Stomach (tissue), 9 donors: Measurements from ENCODE around the gene EFCAB9. TPM values are rescaled to one million over a fixed set of nuclear protein-coding genes. Genes with fewer than 3 reads are reported as not detected.

Experiments
- DNase-seq, 2 donors: peaks; one replicate each; pipeline versions ENCODE4 v3.0.0 to v3.0.0-alpha.2; 2013 to 2019
- H3K27ac ChIP-seq, 5 donors: fragments of 200-600 bp in 4 of 5; sonication (generic) in 4 of 5; one replicate each; pipeline ENCODE4 v1.5.1; 2013 to 2019; ENCODE audit warnings: mild to moderate bottlenecking in 1 of 5, moderate library complexity in 1 of 5
- H3K27me3 ChIP-seq, 3 donors: fragments of 200-600 bp; sonication (generic); one replicate each; pipeline ENCODE4 v1.5.1; 2017 to 2019; ENCODE audit warnings: mixed run types in 1 of 3
- H3K36me3 ChIP-seq, 4 donors: fragments of 200-600 bp; sonication (generic); 1 replicate in 3 of 4; 2 replicates in 1 of 4; pipeline ENCODE4 v1.5.1; 2016 to 2019
- H3K4me1 ChIP-seq, 4 donors: fragments of 200-600 bp; sonication (generic); one replicate each; pipeline ENCODE4 v1.5.1; 2016 to 2019
- H3K4me3 ChIP-seq, 4 donors: fragments of 200-600 bp; sonication (generic) in 3 of 4; one replicate each; pipeline ENCODE4 v1.5.1; 2016 to 2019; ENCODE audit warnings: mild to moderate bottlenecking in 1 of 4
- H3K9me3 ChIP-seq, 4 donors: fragments of 200-600 bp; sonication (generic); one replicate each; pipeline ENCODE4 v1.5.1; 2016 to 2019
- CTCF ChIP-seq, 7 experiments: fragments of 450-650 bp in 4 of 7; fragments of 200-600 bp in 3 of 7; sonication (generic) in 3 of 7; IDR thresholded peaks; one replicate each; pipeline ENCODE4 v1.5.1; 2016 to 2019; ENCODE audit warnings: antibody characterized with exemption in 7 of 7, control low read depth in 2 of 7, mild to moderate bottlenecking in 1 of 7
- EP300 ChIP-seq: sonication (generic); formaldehyde crosslinking; IDR thresholded peaks from one replicate; pipeline ENCODE4 v1.6.1; 2017; ENCODE audit warnings: antibody characterized with exemption
- POLR2A ChIP-seq, 4 donors: fragments of 450-650 bp; IDR thresholded peaks; one replicate each; pipeline ENCODE4 v1.6.1; 2016; ENCODE audit warnings: antibody characterized with exemption in 4 of 4, control low read depth in 2 of 4, mild to moderate bottlenecking in 1 of 4, moderate library complexity in 1 of 4
- POLR2AphosphoS5 ChIP-seq, 3 donors: sonication (generic); formaldehyde crosslinking; IDR thresholded peaks; one replicate each; pipeline ENCODE4 v1.6.1; 2016; ENCODE audit warnings: antibody characterized with exemption in 3 of 3
- WGBS, 5 donors: extraction: QIAGEN DNeasy Blood & Tissue Kit in 3 of 5; methylation state at CpG; one replicate each; pipeline versions ENCODE4 v1.1.5 to v1.1.7; 2013 to 2018; 5-methylcytosine and 5-hydroxymethylcytosine counted together
- intact Hi-C: fragments of 100-400 bp; cut with DNase I; formaldehyde crosslinking; loops from one replicate; pipeline ENCODE4 v1.15.1; 2023; ENCODE audit warnings: low total_unique reads
- polyA plus RNA-seq, 3 donors: library from polyadenylated mRNA; stranded (reverse); fragments of 200-250 nt; gene quantifications; one replicate each; pipeline ENCODE4 v1.2.3, GENCODE V29; 2013
- total RNA-seq, 5 donors: library from RNA; depleted of rRNA; stranded (reverse); fragments of >200 nt; gene quantifications; one replicate each; pipeline versions ENCODE4 v1.1.0 to v1.2.3, GENCODE V29; 2014 to 2016
- donor health status: healthy with polysubstance abuse.
- donor health status: Bipolar disorder and iron deficiency.
- donor health status: healthy.

EFCAB9 gene
- total and polyA plus RNA-seq, 8 donors: not detected

- intact Hi-C loops: no loop called here
- Histone ChIP-seq H3K27ac (peak overlapping the region; percentile 92 to 98 (median 93)), H3K9me3 (no peaks in the 10 kb centered on the region), H3K27me3 (no peaks in the 10 kb centered on the region), H3K4me1 (peaks cover 6 to 60% (median 39%) of the 10 kb centered on the region in 4 donors), H3K4me3 (peak overlapping the region; percentile 87 to 96 (median 93)), H3K36me3 (no peaks in the 10 kb centered on the region)
- TF ChIP-seq CTCF (IDR thresholded peaks at IDR 0.05) (no peak), POLR2AphosphoS5 (IDR thresholded peaks at IDR 0.05) (peak in 2 of 3 donors; percentile 55 to 64)
- peak; percentile 63 to 82 for DNase-seq
- 0 to 1% (median 0%) methylated on average over 33 to 66 of the region's 66 CpGs for WGBS, 5 donors
These were observed 6.6 kb upstream of the EFCAB9 start for GRCh38 chr5:172187118-172188032.

GRCh38 chr5:172188033-172188892, 5.7 kb upstream of the EFCAB9 start, which contains the start of gene STK10:
TSS of gene STK10 (minus strand) at chr5:172188224. CDS start at chr5:172188042, 182 bp downstream.
- DNase-seq: peak; percentile 92 to 97
- peak; percentile 33 to 70 (median 63) for TF ChIP-seq POLR2AphosphoS5 (IDR thresholded peaks at IDR 0.05)
- peak in 5 of 7 experiments; percentile 70 to 90 (median 88) for TF ChIP-seq CTCF (IDR thresholded peaks at IDR 0.05)
- TF ChIP-seq EP300: no peak
- intact Hi-C loops: no loop called here
- WGBS, 5 donors: 0 to 1% (median 0%) methylated on average over 26 to 101 of the region's 102 CpGs
- Histone ChIP-seq H3K4me3 (peak within 1 kb of the TSS; percentile 87 to 96 (median 93)), H3K9me3 (no peaks in the 10 kb centered on the region), H3K27me3 (no peaks in the 10 kb centered on the region), H3K27ac (peak within 1 kb of the TSS; percentile 92 to 98 (median 93)), H3K36me3 (no peaks in the 10 kb centered on the region), H3K4me1 (peaks cover 6 to 57% (median 36%) of the 10 kb centered on the region in 4 donors)

GRCh38 chr5:172188893-172189692, 4.9 kb upstream of the EFCAB9 start:
- H3K27ac ChIP-seq: peak overlapping the region in 4 of 5 donors; percentile 92 to 98 (median 94)
- intact Hi-C loops: no loop called here
- no peaks in the 10 kb centered on the region for H3K9me3 ChIP-seq
- no peak for DNase-seq
- peaks cover 6 to 49% (median 34%) of the 10 kb centered on the region in 4 donors for H3K4me1 ChIP-seq
- no peaks in the 10 kb centered on the region for H3K36me3 ChIP-seq
- no peaks in the 10 kb centered on the region for H3K27me3 ChIP-seq
- TF ChIP-seq EP300: no peak
- TF ChIP-seq POLR2A (IDR thresholded peaks at IDR 0.05): no peak
- TF ChIP-seq CTCF (IDR thresholded peaks at IDR 0.05): no peak
- TF ChIP-seq POLR2AphosphoS5 (IDR thresholded peaks at IDR 0.05): no peak
- WGBS, 5 donors: 37 to 43% (median 39%) methylated on average over 30 of the region's 30 CpGs
- peak overlapping the region; percentile 87 to 96 (median 93) for H3K4me3 ChIP-seq
